Fibroblast of skin of left biceps (primary cell): ENCODE data around the gene QDPR.

Experiments used
- DNase-seq, 2 experiments: peaks; one replicate each; pipeline ENCODE4 v3.0.0-alpha.2; 2013; ENCODE audit warnings: low read depth in 2 of 2

The QDPR gene

DNA sequence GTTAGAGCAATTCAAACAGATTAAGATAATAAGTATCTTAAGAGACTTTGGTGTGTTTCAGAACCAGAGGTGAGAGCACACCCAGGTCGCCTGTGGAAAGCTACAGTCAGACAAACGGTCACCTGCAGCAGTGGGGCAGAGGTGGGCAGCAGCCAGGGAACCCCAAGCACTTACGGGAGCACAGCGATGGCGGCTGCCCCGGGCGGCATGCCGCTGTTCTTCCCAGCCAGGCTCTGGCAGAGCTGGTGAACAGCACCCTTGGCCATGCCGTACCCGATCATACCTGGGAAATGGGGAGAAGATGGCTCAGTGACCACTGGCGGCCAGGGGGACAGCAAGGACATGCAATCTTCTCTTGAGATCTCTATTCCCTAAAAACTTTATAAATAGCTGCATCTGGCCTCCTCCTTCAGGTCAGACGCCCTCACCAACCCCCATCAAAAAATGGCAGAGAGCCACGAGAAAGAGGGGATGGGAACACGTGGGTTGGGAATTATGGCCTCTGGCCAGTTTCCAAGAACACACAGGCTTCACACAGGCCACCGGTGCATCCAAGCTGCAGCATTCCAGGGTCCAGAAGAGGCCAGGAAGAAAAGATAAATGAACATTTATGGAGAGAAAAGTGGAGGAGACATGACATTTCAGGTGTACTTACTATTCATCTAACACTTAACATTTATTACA lies 19.7 kb downstream of the QDPR start:
- DNase-seq, result no peak

GRCh38 chr4:17491196-17491595 lies 20.7 kb downstream of the QDPR start:
- DNase-seq, result no peak

- no peak for DNase-seq
Measured at GRCh38 chr4:17490575-17491059, 21.3 kb downstream of the QDPR start.

GRCh38 chr4:17489721-17490120 lies 22.2 kb downstream of the QDPR start:
- DNase-seq, result no peak

DNA sequence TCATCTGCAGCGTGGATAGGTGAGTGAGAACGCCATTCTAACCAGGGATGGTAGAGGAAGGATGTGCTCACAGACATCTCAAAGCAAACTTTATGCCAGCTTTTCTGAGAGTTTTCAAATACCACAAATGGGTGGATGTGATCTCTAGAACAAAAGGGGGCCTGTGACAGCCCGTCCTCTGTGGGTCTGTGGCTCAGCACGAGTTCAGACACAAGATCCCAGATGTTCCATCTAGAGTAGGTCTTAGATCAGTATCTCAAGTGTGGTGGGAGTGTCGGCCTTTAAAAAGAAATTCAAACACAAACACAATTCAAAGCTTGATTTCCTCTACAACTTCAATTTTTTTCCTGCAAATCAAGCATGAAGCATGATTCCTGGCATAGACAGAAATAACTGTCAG lies 22.8 kb downstream of the QDPR start:
- no peak for DNase-seq

DNA sequence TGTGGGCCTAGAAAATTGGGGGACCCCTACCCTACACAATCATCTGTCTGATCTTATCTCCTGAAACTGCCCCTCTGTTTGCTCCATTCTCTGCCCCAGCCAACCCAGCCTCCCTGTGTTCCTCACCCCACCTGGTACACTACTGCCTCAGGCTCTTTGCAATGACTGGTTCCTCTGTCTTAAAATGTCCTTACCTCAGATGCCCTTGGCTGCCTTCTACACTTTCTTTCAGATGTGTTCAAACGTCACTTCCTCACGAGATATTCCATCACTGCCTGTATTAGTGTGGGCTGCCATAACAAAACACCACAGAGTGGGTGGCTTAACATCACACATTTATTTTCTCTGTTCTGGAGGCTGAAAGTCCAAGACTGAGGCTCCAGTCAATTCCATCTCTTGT lies 29.2 kb downstream of the QDPR start:
- no peak for DNase-seq

DNA sequence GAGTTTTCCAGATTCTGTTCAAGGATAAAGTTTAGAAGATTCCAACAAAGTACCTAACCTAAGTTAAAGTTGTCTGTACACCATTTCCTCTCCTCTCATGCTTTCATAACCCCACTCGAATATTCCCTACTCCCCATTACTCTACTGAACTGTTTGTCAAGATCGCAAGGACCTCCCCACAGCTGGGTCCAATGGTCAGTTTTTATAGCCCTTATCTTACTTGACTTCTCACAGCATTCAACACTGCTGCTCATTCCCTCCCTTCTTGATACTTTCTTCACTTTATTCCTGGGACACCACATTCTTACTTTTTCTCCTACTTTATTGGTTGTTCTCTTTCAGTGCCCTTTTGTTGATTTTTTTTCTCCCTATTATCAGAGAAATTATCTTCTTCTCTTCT lies 30.9 kb downstream of the QDPR start:
- no peak for DNase-seq

GRCh38 chr4:17480210-17480927 lies 31.5 kb downstream of the QDPR start:
- DNase-seq, result no peak

DNA sequence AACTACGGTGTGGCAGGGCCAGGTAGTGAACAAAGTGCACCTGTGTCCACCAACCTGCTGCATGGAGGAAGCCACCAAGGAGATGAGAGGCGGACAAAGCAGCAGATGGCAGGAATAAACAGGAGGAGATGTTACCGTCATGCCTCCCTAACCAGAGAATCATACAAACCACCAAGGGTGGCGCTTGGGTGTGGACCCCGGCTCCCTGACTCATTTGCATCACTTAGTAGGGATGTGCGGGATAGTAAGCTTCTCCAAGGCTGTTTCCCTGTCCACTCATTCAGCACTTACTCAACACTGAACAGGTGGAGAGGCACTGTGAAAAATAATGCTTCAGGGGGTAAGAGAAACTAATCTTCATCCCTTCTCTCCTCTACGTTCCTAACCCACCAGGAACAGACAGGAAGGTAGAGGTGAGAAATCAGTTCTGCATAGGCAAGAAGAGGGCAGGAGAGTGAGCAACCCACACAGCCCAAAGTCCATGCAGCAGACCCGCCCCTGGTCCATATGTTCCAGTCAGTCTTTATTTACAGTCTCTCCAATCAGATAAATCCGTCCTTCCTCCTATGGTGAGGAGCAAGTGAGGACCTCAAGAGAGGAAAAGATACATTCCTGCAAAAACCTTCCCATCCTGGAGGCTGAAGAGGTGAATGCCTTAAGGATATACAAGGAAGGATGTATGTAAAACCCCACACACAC lies 34.0 kb downstream of the QDPR start:
- no peak for DNase-seq

GRCh38 chr4:17476853-17477252 lies 35.0 kb downstream of the QDPR start:
- DNase-seq, result no peak

GRCh38 chr4:17475481-17475880 lies 36.4 kb downstream of the QDPR start:
- peak; percentile 17 to 26 for DNase-seq

DNA sequence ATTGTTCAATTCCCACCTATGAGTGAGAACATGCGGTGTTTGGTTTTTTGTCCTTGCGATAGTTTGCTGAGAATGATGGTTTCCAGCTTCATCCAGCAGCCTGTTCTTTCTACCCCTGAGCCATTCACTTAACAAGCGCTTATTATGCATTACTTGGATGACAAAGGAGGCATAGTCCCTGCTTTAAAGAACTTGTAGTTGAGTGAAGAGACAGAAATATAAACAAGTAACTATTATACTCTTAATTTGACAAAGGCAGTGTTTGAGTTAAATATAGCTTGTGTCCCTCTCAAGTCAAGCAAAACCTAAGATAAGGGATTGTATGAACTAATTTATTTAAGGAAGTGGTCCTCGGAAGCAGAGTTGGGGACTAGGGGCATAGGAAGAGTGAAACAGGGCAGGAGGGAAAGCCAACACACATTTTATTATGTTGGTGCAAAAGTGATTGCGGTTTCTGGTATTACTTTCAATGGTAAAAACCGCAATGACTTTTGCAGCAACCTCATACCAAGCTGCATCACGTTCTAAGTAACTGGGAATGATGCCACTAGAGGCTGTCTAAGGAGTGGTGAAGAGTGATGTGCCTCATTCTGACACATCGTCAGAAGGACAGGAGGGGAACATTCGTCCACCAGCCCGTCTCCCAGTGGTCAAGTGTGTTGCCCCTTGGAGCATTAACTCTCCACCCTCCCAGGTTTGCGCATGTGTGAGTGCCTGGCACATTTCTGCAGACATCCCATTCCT lies 41.8 kb downstream of the QDPR start:
- no peak for DNase-seq

- no peak for DNase-seq
Measured at GRCh38 chr4:17468619-17469221, 43.2 kb downstream of the QDPR start.

- no peak for DNase-seq
Measured at GRCh38 chr4:17463606-17464005, 48.3 kb downstream of the QDPR start.

DNA sequence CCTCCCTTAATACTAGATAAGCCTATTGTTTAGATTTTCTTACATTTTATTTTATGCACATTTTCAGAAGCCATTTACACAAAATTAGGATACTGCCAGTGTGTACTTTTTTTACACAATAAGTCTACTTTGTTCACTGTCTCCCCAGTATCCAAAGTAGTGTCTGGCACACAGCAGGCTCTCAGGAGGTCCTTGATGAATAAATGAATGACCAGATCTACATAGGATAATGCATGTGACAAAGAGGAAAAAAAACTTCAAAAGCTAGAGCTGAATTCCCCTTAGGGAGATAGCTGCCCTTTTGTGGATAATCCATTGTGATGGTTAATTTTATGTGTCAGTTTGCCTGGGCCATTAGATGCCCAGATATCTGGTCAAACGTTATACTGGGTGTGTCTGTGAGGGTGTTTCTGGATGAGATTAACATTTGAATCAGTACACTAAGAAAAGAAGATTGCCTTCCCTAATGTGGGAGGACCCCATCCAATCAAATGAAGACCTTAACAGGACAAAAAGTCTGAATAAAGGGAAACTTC lies 61.6 kb downstream of the QDPR start:
- DNase-seq, result no peak

DNA sequence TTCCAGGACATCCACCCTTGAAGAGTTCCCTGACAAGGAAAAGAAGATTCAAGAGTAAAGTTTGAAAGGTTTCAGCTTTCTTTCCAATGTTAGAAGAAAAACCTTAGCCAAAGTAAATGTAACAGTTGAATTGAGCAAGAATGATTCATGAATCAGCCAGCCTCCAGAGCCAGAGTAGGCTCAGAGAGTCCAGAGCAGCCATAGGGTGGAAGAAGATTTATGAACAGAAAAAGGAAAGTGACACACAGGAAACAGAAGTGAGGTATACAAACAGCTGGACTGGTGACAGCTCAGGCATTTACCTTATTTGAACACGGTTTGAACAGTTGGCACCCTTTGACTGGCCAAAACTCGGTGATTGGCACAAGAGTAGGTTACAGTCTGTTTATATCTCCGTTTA lies 63.2 kb downstream of the QDPR start:
- DNase-seq, result peak in 1 of 2 experiments; percentile 37

GRCh38 chr4:17447675-17448298 lies 64.1 kb downstream of the QDPR start:
- peak; percentile 48 to 51 for DNase-seq

- DNase-seq, result peak; percentile 25 to 36
Measured at GRCh38 chr4:17447056-17447455, 64.8 kb downstream of the QDPR start.

DNA sequence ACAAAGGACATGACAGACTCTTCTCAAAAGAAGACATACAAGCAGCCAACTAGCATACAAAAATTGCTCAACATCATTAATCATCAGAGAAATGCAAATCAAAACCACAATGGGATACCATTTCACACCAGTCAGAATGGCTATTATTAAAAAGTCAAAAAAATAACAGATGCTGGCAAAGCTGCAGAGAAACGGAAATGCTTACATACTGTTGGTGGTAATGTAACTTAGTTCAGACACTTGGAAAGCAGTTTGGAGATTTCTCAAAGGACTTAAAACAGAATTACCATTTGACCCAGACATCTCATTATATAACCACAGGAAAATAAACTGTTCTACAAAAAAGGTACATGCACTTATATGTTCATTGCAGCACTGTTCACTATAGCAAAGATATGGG lies 69.4 kb downstream of the QDPR start:
- DNase-seq, result peak; percentile 17 to 25

GRCh38 chr4:17437396-17437795 lies 74.5 kb downstream of the QDPR start:
- DNase-seq, result no peak

- no peak for DNase-seq
Measured at GRCh38 chr4:17436750-17437090, 75.2 kb downstream of the QDPR start.
